GM19328 (cell line): ENCODE measurements around the gene OSBPL8.

Experiments used
- ATAC-seq: cut with Tn5 transposase; IDR thresholded peaks from one replicate; pipeline ENCODE4 v1.9.1; 2021; ENCODE audit warnings: mild to moderate bottlenecking, moderate library complexity; ENCODE audit not compliant: unreplicated experiment

The OSBPL8 gene

GRCh38 chr12:76555797-76556196 is 3.8 kb downstream of the OSBPL8 start:
- no peak for ATAC-seq

GRCh38 chr12:76555231-76555767 is 4.3 kb downstream of the OSBPL8 start:
- ATAC-seq, result no peak

DNA sequence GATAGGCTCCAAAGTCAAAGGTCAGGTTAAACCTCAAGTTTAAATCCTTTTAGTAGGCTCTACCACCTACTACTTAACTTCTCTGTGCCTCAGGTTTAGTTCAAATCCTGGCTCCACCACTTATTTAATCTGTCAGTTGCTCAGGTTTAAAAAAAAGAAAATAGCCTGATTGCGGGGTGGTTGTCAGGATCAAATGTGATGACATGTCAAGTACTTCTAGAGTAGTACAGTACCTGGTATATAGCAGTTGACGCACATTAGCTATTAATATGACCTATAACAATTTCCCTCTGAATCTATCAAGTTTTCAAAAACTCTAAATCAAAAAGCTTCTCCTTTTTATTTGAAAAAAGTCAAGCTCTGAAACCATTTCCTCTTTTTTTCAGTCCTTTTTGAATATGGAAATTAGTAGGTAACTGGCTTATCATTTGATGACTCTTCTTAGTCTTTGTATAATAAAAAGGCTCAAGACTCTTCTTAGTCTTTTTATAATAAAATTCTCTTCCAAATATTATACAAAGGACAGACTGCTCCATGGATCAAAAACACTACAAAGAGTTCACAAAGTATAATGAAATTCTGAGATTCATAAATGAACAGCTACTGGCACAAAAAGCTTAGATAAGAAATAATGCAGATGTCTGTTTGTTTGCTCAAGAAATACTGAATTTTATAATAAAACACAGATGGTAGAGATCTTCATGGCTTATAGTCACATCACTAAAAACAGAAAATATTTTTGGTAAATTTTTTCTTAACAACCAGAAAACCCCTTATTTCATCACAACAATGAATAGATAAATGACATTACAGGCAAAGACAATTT is 5.0 kb downstream of the OSBPL8 start:
- ATAC-seq, result no peak

- ATAC-seq, result no peak
Measured at GRCh38 chr12:76552343-76552938, 7.1 kb downstream of the OSBPL8 start.

DNA sequence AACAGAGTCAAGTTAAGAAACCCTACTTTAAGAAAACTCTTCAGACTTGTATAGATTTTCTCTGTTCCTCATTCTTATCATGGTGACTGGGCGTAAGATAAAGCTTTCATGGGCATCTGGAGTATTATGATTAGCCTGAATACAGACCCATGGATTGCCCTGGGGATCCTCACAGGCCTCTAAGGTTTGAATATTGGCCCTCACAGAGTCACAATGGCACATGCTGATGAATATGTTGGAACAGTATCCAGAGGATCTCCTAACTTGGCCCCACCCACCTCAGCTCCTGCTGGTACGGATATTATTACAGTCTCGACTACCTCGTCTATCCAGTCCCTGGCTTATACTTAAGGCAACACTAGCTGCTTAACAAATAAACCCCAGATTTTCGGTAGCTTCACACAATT is 8.1 kb downstream of the OSBPL8 start:
- ATAC-seq, result no peak

DNA sequence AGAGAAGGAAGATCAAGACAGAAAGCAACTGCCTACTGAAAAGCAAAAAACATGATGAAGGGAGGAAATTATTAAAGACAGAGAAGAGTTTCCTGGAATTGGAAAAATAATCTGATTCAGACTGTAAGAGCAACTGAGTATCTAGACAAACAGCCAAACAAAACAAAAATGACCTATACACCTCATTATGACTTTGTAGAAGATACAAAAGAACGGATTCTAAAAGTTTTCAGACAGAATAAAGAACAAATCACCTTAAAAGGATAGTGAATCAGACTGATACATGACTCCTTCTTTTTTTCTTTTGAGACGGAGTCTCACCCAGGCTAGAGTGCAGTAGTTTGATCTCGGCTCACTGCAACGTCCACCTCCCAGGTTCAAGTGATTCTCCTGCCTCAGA is 10.4 kb downstream of the OSBPL8 start:
- no peak for ATAC-seq

- ATAC-seq, result no peak
Measured at GRCh38 chr12:76548222-76548837, 11.2 kb downstream of the OSBPL8 start.

GRCh38 chr12:76547526-76547925 is 12.0 kb downstream of the OSBPL8 start:
- no peak for ATAC-seq

DNA sequence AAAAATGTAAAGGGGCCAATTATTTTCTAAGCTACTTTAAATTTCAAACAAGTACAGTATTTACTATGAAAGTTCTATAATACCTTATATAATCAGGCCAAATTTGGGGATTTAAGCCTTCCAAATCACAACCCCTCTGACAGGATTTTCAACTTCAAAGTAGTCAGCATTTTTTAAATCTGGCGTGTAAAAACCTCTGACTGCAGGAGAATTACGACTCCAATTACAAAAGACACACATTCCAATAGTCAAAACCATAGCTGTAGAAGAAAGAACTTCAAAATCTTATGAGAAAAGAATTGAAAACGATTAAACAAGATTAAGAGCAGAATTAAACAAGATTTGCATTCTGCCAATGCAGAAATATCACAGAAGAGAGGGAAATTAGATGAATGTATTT is 12.7 kb downstream of the OSBPL8 start:
- ATAC-seq, result no peak

DNA sequence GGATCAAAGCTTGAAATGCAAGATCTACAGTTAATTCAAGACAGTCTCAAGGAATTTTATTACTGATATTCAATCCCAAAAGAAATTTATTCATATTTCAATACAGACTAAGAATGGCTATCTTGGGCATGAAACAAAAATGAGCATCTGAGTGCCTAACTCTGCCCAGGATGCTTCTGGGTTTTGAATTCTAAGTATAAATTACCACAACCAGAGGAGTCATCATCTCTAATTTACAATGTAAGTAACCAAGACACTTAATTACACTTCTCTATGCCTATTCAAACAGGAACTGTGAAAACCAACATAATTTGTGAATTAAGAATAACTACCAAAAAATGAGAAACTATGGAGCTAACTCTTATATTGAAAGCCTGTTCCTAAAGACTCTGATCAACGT is 14.1 kb downstream of the OSBPL8 start:
- no peak for ATAC-seq

- ATAC-seq, result no peak
Measured at GRCh38 chr12:76544601-76545261, 14.8 kb downstream of the OSBPL8 start.

GRCh38 chr12:76543813-76544347 is 15.7 kb downstream of the OSBPL8 start:
- ATAC-seq, result no peak

DNA sequence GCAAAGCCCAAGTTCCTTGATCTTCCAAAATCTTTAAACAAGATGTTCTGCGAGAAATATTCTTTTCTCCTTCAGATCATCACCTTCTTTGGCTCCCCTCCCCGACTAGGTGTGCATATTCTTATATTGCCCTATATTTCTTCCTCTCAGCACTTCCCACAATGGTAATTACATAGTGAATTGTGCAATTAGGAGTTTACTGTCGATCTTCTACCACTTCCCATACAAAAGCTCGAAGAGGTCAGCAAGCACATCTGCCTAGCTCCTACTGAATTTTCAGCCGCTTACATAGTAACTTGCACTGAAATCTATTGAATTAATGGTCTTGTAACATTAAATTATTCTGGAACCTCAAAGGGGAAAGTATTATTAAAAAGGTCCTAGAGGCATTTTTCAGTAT is 16.7 kb downstream of the OSBPL8 start:
- no peak for ATAC-seq

DNA sequence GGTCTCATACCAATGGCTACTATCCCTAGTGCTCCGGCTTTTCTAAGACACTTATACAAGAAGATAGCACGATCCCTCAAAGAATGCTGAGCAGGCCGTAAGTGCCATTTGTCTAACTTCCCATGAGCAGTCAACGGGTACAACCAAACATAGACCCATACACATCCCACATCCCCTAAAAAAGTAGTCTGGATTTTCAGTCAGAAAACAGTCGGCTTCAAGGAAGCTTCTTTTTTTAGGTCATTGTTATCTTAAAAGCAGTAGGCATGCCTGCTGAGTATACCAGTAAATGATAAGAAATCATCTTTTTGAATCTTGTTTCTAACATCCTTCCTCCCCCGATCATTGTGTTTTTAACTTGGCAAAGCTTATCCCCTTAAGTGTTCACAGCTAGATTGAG is 19.8 kb downstream of the OSBPL8 start:
- ATAC-seq, result no peak

- no peak for ATAC-seq
Measured at GRCh38 chr12:76537923-76538322, 21.6 kb downstream of the OSBPL8 start.

DNA sequence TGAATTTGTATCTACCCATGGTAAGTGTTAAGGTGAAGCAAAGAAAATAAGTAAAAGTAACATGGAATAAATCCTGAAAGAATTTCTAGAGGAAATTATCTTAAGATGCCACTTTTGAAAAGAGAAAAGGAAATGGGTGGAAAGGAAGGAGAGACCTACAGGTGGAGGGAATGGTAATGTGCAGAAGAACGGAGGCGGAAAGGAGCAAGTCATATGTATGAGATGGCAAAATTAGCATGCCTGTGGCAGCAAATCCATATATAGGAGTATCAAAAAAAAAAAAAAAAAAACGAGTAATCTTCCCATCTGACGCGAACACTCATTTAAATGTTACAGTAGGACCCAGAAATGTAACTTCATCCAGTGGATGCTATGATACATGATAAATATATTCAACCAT is 23.0 kb downstream of the OSBPL8 start:
- no peak for ATAC-seq

DNA sequence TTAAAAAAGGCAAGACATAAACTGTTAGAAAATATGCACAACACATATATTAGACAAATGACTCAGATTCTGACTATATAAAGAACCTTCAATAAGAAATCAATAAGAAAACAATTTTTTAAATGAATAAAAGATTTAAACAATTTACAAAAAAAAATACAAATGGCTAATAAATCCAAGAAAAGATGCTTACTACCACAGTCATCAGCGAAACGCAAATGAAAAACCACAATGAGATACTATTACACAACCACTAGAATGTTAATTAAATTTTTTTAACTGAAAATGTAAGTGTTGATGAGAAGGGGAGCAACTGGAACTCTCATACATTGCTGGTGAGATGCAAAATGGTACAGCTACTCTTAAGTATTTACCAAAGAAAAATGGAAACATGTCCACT is 24.4 kb downstream of the OSBPL8 start:
- ATAC-seq, result no peak

DNA sequence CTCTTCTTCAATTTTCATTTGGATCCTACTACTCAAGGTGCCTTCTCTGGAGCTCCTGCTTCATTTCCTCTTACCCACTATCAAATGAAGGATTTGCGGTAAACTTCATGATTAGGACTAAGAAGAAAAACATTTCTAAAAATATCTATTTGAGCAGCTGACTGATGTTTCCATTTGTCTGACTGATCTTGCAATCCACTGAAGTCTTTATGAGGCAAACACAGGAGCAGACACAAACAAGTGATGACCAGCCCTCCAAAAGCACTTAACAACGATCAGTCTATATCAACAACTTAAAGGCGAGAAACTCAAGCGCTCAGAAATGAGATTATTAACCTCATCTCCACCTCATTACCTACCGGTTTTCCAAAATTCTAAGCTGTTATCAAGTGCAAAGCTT is 26.2 kb downstream of the OSBPL8 start:
- ATAC-seq, result no peak

GRCh38 chr12:76532520-76532919 is 27.1 kb downstream of the OSBPL8 start:
- ATAC-seq, result no peak

GRCh38 chr12:76531056-76531455 is 28.5 kb downstream of the OSBPL8 start:
- ATAC-seq, result no peak

DNA sequence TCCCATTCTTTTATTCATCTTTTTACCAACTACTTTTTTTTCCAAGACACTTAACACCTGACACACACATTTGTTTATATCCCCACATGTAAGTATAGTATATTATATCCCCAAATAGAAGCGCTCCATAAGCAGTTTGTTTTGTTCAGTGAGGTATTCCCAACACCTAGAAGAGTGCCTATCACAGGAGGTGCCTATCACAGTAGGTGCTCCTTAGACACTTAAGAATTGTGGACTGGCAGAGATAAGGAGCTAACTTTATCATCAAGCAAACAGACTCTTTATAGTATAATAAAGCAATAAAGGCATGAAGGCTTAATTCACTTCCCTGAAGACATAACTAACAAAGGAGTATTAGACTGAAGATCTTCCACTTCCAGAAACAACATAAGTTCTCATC is 29.1 kb downstream of the OSBPL8 start:
- no peak for ATAC-seq
